ENCODE results near the gene C10orf90.

The C10orf90 gene

GRCh38 chr10:126421756-126422256 lies 248.7 kb downstream of the C10orf90 start:
- DNase-seq (ENCODE audit: low spot score): no peak

- no peak for DNase-seq (ENCODE audit: low spot score)
These were observed 249.8 kb downstream of the C10orf90 start for GRCh38 chr10:126420567-126421300.

- no peak for DNase-seq (ENCODE audit: low spot score)
These were observed 253.2 kb downstream of the C10orf90 start for GRCh38 chr10:126417220-126417825.

GRCh38 chr10:126409821-126410220 lies 260.7 kb downstream of the C10orf90 start:
- no peak for DNase-seq (ENCODE audit: low spot score)

- DNase-seq (ENCODE audit: low spot score): no peak
These were observed 261.4 kb downstream of the C10orf90 start for GRCh38 chr10:126408953-126409641.

- no peak for DNase-seq (ENCODE audit: low spot score)
These were observed 262.7 kb downstream of the C10orf90 start for GRCh38 chr10:126407831-126408230.

- DNase-seq (ENCODE audit: low spot score): no peak
These were observed 265.2 kb downstream of the C10orf90 start for GRCh38 chr10:126405239-126405775.

DNA sequence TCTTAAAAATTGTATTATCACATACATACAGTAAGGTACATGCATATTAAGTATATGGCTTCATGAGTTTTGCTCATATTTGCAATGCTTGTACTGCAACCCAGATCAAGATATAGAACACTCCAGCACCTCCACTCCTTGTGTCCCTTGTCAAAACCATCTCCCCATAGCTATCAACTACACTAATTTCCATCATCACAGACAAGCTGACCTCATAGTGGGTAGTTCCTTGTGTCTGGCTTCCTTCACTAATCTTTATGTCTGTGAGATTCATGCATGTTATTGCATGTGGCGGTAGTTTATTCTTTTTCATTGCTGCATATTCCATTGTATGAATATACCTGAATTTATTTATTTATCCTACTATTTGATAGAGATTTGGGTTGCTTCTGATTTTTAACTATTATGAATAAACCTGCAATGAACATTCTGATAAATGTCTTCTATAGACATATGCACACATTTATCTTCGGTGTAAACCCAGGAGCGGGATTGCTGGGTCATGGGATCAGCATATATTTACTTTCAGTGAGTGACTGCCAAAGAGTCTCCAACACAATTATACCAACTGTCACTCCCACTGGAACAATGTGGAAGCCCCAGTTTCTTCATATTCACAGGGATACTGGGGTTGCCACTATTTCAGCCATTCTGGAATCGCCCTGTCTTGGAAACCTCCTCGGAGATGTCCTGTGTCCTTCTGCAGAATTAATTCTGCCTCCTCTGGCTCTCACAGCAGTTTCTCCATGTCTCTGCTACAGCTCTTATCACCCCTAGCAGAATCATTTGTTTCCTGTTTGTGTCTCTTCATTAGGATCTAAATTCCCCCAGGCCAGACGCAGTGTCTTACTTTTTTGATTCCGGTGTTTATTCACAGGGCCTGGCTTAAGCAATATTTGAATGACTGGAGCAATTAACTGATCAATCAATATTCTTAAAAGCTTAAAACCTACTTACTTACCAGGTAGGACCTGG lies 267.5 kb downstream of the C10orf90 start:
- DNase-seq (ENCODE audit: low spot score): no peak

DNA sequence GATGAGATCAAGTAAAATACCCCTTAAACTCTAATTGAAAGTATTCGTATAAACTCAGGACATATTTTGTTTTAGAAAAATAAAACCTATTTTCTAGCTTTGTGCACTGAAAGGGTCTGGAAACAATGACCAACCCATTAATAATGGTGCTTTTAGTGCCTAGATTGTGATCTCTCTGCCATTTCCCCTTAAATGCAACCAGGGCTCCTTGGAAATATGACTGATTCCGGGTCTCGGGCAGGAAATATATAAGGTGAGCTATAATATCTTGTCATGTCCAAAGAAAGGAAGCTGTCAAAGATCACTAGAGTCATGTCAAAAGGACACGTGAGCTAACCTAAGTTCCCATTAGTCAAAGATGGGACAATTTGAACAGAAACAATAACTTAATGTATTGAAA lies 269.9 kb downstream of the C10orf90 start:
- DNase-seq (ENCODE audit: low spot score): no peak

DNA sequence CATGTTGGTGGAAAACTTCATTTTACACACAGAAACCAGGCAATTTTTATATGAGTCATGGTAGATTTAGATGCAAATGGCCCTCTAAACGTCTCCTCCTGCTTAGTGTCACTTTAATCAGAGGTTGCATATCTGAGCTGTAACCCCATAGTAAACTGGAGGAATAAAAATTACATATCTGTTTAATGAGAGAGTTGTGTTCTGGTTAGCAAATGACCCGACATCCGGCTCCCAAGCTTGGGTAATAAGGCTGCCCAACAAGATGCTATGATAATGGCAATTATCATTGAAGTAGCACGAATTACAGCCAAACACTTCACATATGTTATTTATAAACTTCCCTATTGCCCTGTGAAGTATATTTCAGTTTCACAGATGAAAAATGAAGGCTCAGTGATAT lies 271.6 kb downstream of the C10orf90 start:
- DNase-seq (ENCODE audit: low spot score): no peak

GRCh38 chr10:126398383-126398743 lies 272.1 kb downstream of the C10orf90 start:
- DNase-seq (ENCODE audit: low spot score): no peak

DNA sequence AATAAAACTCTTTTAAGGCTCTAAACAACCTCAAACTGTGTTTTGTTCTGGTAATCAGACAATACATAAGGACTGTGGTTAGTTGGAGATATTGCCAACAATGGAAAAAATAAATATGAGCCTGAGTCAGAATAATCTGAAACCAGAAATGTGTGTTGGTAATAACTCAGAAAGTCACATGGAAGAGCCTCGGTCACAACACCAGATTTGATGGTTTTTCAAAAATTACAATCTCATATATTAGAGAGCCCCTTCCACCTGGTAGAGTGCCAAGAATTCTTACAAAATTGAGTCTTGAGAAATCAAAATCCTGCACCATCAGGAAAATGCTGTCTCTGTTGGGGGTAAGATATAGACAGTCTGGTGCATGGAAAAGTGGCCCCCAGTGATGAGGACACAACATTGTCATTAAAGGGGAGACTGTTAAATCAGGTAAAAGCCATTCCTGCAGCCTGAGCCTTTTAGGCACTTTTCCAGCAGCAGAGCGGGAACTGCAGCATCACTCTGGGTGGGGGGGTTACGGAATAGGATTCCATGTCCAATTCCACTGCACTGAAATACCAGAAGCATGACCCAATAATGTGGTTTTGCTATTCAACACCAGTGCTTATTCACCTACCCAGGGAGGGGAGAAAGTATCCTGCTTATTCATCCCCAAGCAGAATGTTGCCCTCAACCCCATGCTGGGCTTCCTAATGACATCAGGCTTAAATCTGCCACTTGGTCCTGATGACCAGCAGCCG lies 272.7 kb downstream of the C10orf90 start:
- no peak for DNase-seq (ENCODE audit: low spot score)

DNA sequence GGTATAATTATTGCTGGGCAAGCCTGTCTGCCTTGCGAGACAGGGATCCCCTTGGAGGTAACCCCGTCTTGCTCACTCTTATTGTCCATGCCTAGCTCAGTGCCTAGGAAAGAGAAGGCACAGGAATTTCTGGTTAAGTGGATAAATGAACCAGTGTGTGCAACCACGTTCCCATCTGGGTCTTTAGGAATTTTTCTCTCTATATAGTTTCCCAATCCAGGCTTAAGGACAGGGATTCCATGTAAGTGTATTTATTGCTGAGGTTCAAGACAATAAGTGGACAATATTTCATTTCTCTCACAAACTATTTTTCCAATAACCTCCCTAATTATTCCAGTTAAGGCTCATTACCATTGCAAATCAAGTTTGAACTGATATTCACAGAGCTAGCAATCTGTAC lies 273.3 kb downstream of the C10orf90 start:
- DNase-seq (ENCODE audit: low spot score): no peak

- no peak for DNase-seq (ENCODE audit: low spot score)
These were observed 275.5 kb downstream of the C10orf90 start for GRCh38 chr10:126394948-126395347.

DNA sequence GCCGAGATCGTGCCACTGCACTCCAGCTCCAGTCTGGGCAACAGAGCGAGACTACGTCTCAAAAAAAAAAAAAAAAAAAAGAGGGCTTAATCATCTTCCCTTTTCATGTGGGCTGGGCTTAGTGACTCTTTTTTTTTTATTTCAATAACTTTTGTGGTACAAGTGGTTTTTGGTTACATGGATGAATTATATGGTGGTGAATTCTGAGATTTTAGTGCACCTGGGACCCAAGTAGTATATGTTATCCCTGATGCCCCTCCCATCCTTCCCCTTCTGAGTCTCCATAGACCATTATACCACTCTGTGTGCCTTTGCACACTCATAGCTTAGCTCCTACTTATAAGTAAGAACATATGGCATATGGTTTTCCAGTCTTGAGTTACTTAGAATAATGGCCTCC lies 277.4 kb downstream of the C10orf90 start:
- DNase-seq (ENCODE audit: low spot score): no peak

DNA sequence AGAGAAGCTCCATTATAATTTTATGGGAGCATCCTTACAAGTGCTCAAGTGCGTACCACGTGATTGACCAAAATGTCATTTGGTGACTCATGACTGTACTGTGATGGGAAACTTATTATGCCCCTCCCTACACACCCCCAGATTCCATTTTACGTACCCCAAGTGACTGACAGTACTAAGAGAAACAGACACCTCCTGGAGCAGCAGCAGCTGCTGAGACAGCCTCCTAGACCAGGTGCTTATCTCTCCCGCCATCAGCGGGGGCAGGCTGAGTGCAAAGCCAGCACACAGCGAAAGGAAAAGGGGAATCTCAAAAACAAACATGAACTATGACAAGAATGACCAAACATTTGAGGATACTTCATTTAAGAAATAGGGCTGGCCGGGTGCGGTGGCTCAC lies 278.0 kb downstream of the C10orf90 start:
- DNase-seq (ENCODE audit: low spot score): no peak

DNA sequence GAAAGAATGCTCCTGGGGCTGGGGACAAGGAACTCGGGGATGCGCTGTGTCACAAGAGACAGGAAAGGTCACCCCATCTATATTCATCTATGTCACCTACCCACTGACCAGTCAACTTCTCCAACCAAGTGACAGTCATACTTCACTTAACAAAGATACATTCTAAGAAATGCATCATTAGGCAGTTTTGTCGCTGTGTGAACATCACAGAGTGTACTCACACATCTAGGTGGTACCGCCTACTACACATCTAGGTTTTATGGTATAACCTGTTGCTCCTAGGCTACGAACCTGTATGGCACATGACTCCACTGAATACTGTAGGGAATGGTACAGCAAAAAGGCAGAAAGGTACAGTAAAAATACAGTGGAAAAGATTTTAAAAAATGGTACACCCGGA lies 278.4 kb downstream of the C10orf90 start:
- no peak for DNase-seq (ENCODE audit: low spot score)

DNA sequence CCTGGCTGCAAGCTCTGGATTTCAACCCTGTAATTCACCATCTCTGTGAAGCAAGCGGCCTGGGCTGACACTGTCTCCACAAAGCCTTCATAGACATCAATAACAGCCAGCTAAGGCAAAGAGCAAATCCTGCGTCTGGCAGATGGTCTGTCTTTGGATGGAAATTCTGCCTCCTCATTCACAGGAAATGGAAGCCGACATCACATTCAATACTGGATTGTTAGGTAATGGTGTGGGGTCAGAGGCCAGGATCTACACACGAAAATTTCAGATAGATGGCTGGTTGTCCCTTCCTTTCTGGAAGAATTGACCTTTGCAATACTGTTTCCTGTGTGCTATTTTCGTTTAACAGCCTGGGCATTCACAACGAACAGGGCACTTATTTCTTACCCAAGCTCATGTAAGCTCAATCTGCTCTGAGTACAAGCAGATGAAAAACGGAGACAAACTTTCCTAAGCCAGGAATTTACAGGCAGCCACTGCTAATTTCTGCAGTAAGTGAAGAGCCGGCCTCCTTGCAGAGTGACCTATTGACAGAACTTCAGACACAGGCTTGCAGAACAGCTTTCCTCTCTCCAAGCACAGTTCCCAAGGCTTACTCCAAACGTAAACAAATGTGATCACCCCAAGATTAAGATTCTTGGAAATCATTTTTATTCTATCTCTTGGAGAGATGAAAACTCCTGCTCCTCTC lies 279.2 kb downstream of the C10orf90 start:
- DNase-seq (ENCODE audit: low spot score): no peak

- DNase-seq (ENCODE audit: low spot score): no peak
These were observed 280.2 kb downstream of the C10orf90 start for GRCh38 chr10:126390324-126390723.
